Measurements from ENCODE around the gene BTBD19. TPM values are rescaled to one million over a fixed set of nuclear protein-coding genes. Genes with fewer than 3 reads are reported as not detected.

Gene BTBD19
- total and polyA plus RNA-seq, 9 of the 15 experiments (the other 6 are each of a cell fraction or from before 2014, with no cell fraction given) = 0.22 to 2.0 (median 0.95) TPM

DNA sequence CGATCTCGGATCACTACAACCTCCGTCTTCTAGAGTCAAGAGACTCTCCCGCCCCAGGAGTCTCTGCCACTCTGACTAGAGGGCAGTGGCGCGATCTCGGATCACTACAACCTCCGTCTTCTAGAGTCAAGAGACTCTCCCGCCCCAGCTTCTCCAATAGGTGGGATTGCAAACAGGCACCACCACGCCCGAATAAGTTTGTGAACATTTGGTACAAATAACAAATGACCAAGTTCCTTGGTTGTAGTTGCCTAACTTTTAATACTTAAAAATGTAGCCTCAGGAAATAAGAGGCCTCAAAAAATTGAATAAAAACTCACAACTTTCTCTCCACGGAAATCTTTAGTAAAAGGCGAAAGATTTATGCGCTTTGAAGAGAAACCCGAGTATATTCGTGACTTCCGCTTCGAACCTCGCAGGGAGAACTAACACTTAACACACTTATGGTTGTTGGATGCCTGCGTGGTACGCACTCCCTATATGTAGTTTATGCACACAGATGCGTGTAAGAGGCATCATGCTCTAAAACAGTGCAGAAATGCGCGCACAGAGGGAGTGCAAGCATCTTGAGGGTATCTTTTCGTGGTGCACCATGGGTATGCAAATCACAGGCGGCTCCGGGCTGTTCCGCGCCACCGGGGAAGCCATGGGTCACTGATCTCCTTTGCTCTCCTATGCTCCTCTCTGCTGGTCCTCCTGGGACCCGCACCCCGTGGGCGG is 11.4 kb downstream of the BTBD19 start (continued):
- TF ChIP-seq ZNF740 (CRISPR knock-in tag; IDR thresholded peaks at IDR 0.05) (0 out of 2 replicates have a peak, but pooled peaks have one; percentile 13), ZNF740 (tag; IDR thresholded peaks at IDR 0.05) (no peak), ZSCAN32 (CRISPR knock-in tag; IDR thresholded peaks at IDR 0.05) (no peak), FOXK1 (CRISPR knock-in tag; IDR thresholded peaks at IDR 0.05; ENCODE audit: borderline replicate concordance) (peak; percentile 96), PKNOX1 (IDR thresholded peaks at IDR 0.05) (peak; percentile 84), HDAC6 (IDR thresholded peaks at IDR 0.05; ENCODE audit: low read depth, low read length) (no peak; the same call in 1 of the 2 replicates), RNF2 (IDR thresholded peaks at IDR 0.05) (peak; percentile 100), SP2 (IDR thresholded peaks at IDR 0.05; ENCODE audit: extremely low read depth, low read depth, low read length, poor library complexity, severe bottlenecking) (peak; percentile 18), GABPB2 (CRISPR knock-in tag; conservative IDR thresholded peaks at IDR 0.05) (peak; percentile 48; the same call in 1 of the 2 replicates), MNT (conservative IDR thresholded peaks at IDR 0.05) (peak; percentile 79), PHB2 (IDR thresholded peaks at IDR 0.05; ENCODE audit: low read depth) (0 out of 2 replicates have a peak, but pooled peaks have one; percentile 43), PML (IDR thresholded peaks at IDR 0.05; ENCODE audit: low read length) (peak; percentile 100), CBFA2T2 (conservative IDR thresholded peaks at IDR 0.05) (peak; percentile 26; the same call in 1 of the 2 replicates), STAT5A (IDR thresholded peaks at IDR 0.05; ENCODE audit: borderline replicate concordance, low read length) (peak; percentile 77), TFAM (CRISPR knock-in tag; conservative IDR thresholded peaks at IDR 0.05) (no peak), ETV1 (tag; conservative IDR thresholded peaks at IDR 0.05; ENCODE audit: low read depth) (peak; percentile 95), SMARCA5 (IDR thresholded peaks at IDR 0.05) (no peak), LCOR (CRISPR knock-in tag; IDR thresholded peaks at IDR 0.05) (peak; percentile 94), KDM2B (CRISPR knock-in tag; IDR thresholded peaks at IDR 0.05) (no peak), CBX3 (IDR thresholded peaks at IDR 0.05; ENCODE audit: borderline replicate concordance in 1 of 2, low read length in 2 of 2) (peak in 1 of 2 experiments; percentile 86; a peak in 1 of 3 replicates), ZNF79 (CRISPR knock-in tag; IDR thresholded peaks at IDR 0.05; ENCODE audit: low read depth) (peak; percentile 10; the same call in 1 of the 2 replicates), RBM22 (IDR thresholded peaks at IDR 0.05; ENCODE audit: low read depth, low read length, poor library complexity, severe bottlenecking) (no peak)
- TF ChIP-seq, protein P1, sequence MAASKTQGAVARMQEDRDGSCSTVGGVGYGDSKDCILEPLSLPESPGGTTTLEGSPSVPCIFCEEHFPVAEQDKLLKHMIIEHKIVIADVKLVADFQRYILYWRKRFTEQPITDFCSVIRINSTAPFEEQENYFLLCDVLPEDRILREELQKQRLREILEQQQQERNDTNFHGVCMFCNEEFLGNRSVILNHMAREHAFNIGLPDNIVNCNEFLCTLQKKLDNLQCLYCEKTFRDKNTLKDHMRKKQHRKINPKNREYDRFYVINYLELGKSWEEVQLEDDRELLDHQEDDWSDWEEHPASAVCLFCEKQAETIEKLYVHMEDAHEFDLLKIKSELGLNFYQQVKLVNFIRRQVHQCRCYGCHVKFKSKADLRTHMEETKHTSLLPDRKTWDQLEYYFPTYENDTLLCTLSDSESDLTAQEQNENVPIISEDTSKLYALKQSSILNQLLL (CRISPR knock-in tag; IDR thresholded peaks at IDR 0.05; ENCODE audit: borderline replicate concordance) = no peak

All from K562 (cell line).